Upper lobe of left lung (tissue), 6 donors: Measurements from ENCODE around the gene FBN2. TPM values are rescaled to one million over a fixed set of nuclear protein-coding genes. Genes with fewer than 3 reads are reported as not detected.

ENCODE experiments used
- ATAC-seq, 2 donors: fragments of 200-7000 bp; cut with Tn5 transposase; one replicate each; pipeline ENCODE4 v1.9.1; 2022; ENCODE audit warnings: mild to moderate bottlenecking in 2 of 2, moderate library complexity in 2 of 2; ENCODE audit not compliant: low FRiP score in 2 of 2
- DNase-seq, 2 donors: peaks; one replicate each; pipeline ENCODE4 v3.0.0-alpha.2; 2019 to 2020
- H3K27ac ChIP-seq, 4 donors: fragments of 200-600 bp; sonication (generic); one replicate each; pipeline ENCODE4 v1.5.1; 2016 to 2019
- H3K27me3 ChIP-seq, 4 donors: fragments of 200-600 bp; sonication (generic); one replicate each; pipeline ENCODE4 v1.5.1; 2017 to 2019
- H3K36me3 ChIP-seq, 4 donors: fragments of 200-600 bp; sonication (generic); one replicate each; pipeline ENCODE4 v1.5.1; 2016 to 2019
- H3K4me1 ChIP-seq, 4 donors: fragments of 200-600 bp; sonication (generic); one replicate each; pipeline ENCODE4 v1.5.1; 2018 to 2019
- H3K4me3 ChIP-seq, 4 donors: fragments of 200-600 bp; sonication (generic); one replicate each; pipeline ENCODE4 v1.5.1; 2017 to 2019; ENCODE audit warnings: mild to moderate bottlenecking in 2 of 4, moderate library complexity in 1 of 4
- H3K9me3 ChIP-seq, 4 donors: fragments of 200-600 bp; sonication (generic); one replicate each; pipeline ENCODE4 v1.5.1; 2018 to 2019
- CTCF ChIP-seq, 6 experiments: fragments of 450-650 bp in 4 of 6; fragments of 200-600 bp in 2 of 6; sonication (generic) in 2 of 6; IDR thresholded peaks; one replicate each; pipeline ENCODE4 v1.5.1; 2016 to 2019; ENCODE audit warnings: antibody characterized with exemption in 6 of 6
- EP300 ChIP-seq, 4 donors: sonication (generic); formaldehyde crosslinking; IDR thresholded peaks; one replicate each; pipeline ENCODE4 v1.5.1; 2017; ENCODE audit warnings: antibody characterized with exemption in 4 of 4, control low read depth in 2 of 4
- POLR2A ChIP-seq, 4 donors: fragments of 450-650 bp; IDR thresholded peaks; one replicate each; pipeline ENCODE4 v1.5.1; 2016 to 2017; ENCODE audit warnings: antibody characterized with exemption in 4 of 4, mild to moderate bottlenecking in 2 of 4
- POLR2AphosphoS5 ChIP-seq, 2 donors: sonication (generic); formaldehyde crosslinking; IDR thresholded peaks; one replicate each; pipeline ENCODE4 v1.5.1; 2017; ENCODE audit warnings: antibody characterized with exemption in 2 of 2
- WGBS, 2 donors: methylation state at CpG; one replicate each; pipeline ENCODE4 v1.1.5; 2017 to 2018; 5-methylcytosine and 5-hydroxymethylcytosine counted together
- total RNA-seq, 6 donors: library from RNA; depleted of rRNA in 4 of 6; stranded (reverse); fragments of >200 nt in 4 of 6; gene quantifications; one replicate each; pipeline versions ENCODE4 v1.1.0 to v1.2.1, GENCODE V29; 2016 to 2021
- donor health status: DM: no; HTN: no; CAD: no; lungs with moderate emphysema.
- donor health status: DM: no; HTN: yes; CAD: no; lungs with severe emphysema.

The FBN2 gene
- total RNA-seq, 6 donors from 2014 or later = under 0.01 to 1.7 (median 0.39) TPM

GRCh38 chr5:128358826-128359225 is 179.2 kb downstream of the FBN2 start:
- no peaks in the 10 kb centered on the region for H3K4me1 ChIP-seq
- H3K27ac ChIP-seq = no peak overlapping the region
- TF ChIP-seq CTCF (IDR thresholded peaks at IDR 0.05) (no peak), POLR2A (IDR thresholded peaks at IDR 0.05) (no peak), POLR2AphosphoS5 (IDR thresholded peaks at IDR 0.05) (no peak), EP300 (IDR thresholded peaks at IDR 0.05) (no peak)
- H3K9me3 ChIP-seq = no peaks in the 10 kb centered on the region
- 84 to 89% methylated on average over 1 of the region's 1 CpG for WGBS, 2 donors
- DNase-seq = no peak
- H3K36me3 ChIP-seq = no peaks in the 10 kb centered on the region
- no peak for ATAC-seq
- H3K27me3 ChIP-seq = no peaks in the 10 kb centered on the region
- H3K4me3 ChIP-seq = no peak overlapping the region

- Histone ChIP-seq H3K4me3 (no peak overlapping the region), H3K9me3 (no peaks in the 10 kb centered on the region), H3K27ac (no peak overlapping the region), H3K27me3 (no peaks in the 10 kb centered on the region), H3K36me3 (no peaks in the 10 kb centered on the region), H3K4me1 (no peaks in the 10 kb centered on the region)
- ATAC-seq = no peak
- TF ChIP-seq POLR2A (IDR thresholded peaks at IDR 0.05) = no peak
- no peak for TF ChIP-seq EP300 (IDR thresholded peaks at IDR 0.05)
- WGBS, 2 donors = 93 to 95% methylated on average over 3 of the region's 3 CpGs
- DNase-seq = no peak
Observed at GRCh38 chr5:128357226-128357625, 180.8 kb downstream of the FBN2 start.

GRCh38 chr5:128355961-128356360 is 182.1 kb downstream of the FBN2 start:
- WGBS, 2 donors = 80 to 83% methylated on average over 3 of the region's 3 CpGs
- no peaks in the 10 kb centered on the region for H3K36me3 ChIP-seq
- no peak overlapping the region for H3K27ac ChIP-seq
- ATAC-seq (no peak), DNase-seq (no peak)
- no peak overlapping the region for H3K4me3 ChIP-seq
- H3K27me3 ChIP-seq = no peaks in the 10 kb centered on the region
- H3K4me1 ChIP-seq = no peaks in the 10 kb centered on the region
- TF ChIP-seq EP300 (IDR thresholded peaks at IDR 0.05) (no peak), CTCF (IDR thresholded peaks at IDR 0.05) (no peak)
- no peaks in the 10 kb centered on the region for H3K9me3 ChIP-seq

- Histone ChIP-seq H3K4me3 (no peak overlapping the region), H3K27ac (no peak overlapping the region), H3K27me3 (no peaks in the 10 kb centered on the region), H3K36me3 (no peaks in the 10 kb centered on the region), H3K9me3 (no peaks in the 10 kb centered on the region), H3K4me1 (no peaks in the 10 kb centered on the region)
- ATAC-seq = no peak
- no peak for DNase-seq
- 80 to 81% methylated on average over 3 of the region's 3 CpGs for WGBS, 2 donors
- TF ChIP-seq EP300 (IDR thresholded peaks at IDR 0.05) (no peak), CTCF (IDR thresholded peaks at IDR 0.05) (no peak)
Observed at GRCh38 chr5:128353441-128354107, 184.5 kb downstream of the FBN2 start.

GRCh38 chr5:128350705-128351104 is 187.3 kb downstream of the FBN2 start:
- no peaks in the 10 kb centered on the region for H3K27me3 ChIP-seq
- no peak overlapping the region for H3K4me3 ChIP-seq
- no peaks in the 10 kb centered on the region for H3K9me3 ChIP-seq
- TF ChIP-seq POLR2A (IDR thresholded peaks at IDR 0.05) (no peak), EP300 (IDR thresholded peaks at IDR 0.05) (no peak), POLR2AphosphoS5 (IDR thresholded peaks at IDR 0.05) (no peak), CTCF (IDR thresholded peaks at IDR 0.05) (no peak)
- no peaks in the 10 kb centered on the region for H3K36me3 ChIP-seq
- ATAC-seq (no peak), DNase-seq (no peak)
- no peak overlapping the region for H3K27ac ChIP-seq
- H3K4me1 ChIP-seq = no peaks in the 10 kb centered on the region
- WGBS, 2 donors = 85 to 89% methylated on average over 5 of the region's 5 CpGs
